K562 (cell line): Measurements from ENCODE around the gene GNG7.

Experiments used
- ATF3 ChIP-seq, 2 experiments: fragments of 450-650 bp in 1 of 2; sonication (generic) in 1 of 2; formaldehyde crosslinking in 1 of 2; IDR thresholded peaks in 1 of 2; conservative IDR thresholded peaks in 1 of 2; 2 replicates each; pipeline versions ENCODE4 v1.6.1 to v1.8.1; 2016 to 2023; ENCODE audit warnings: mild to moderate bottlenecking in 2 of 2, moderate library complexity in 2 of 2, inconsistent platforms in 1 of 2, missing genetic modification reagents in 1 of 2
- ESRRA ChIP-seq: fragments of 450-650 bp; IDR thresholded peaks from 2 replicates; pipeline ENCODE4 v1.6.1; 2014; ENCODE audit warnings: low read depth, mild to moderate bottlenecking, moderate library complexity, borderline replicate concordance
- NFRKB ChIP-seq: fragments of 450-650 bp; IDR thresholded peaks from 2 replicates; pipeline ENCODE4 v1.6.1; 2016; ENCODE audit warnings: low read depth
- NR2F6 ChIP-seq: fragments of 450-650 bp; formaldehyde crosslinking; IDR thresholded peaks from 2 replicates; pipeline ENCODE4 v1.4.0; 2020; ENCODE audit warnings: mild to moderate bottlenecking
- RB1 ChIP-seq: fragments of 450-650 bp; IDR thresholded peaks from 2 replicates; pipeline ENCODE4 v1.6.1; 2017; ENCODE audit warnings: low read depth, mild to moderate bottlenecking
- REST ChIP-seq, 2 experiments: fragments of 450-650 bp; formaldehyde crosslinking in 1 of 2; IDR thresholded peaks; 2 replicates each; pipeline versions ENCODE4 v1.4.0 to v1.6.1; 2014 to 2020; ENCODE audit warnings: mild to moderate bottlenecking in 2 of 2, borderline replicate concordance in 1 of 2, low read depth in 1 of 2
- ZNF707 ChIP-seq: fragments of 250-450 bp; sonication (Bioruptor Pico); conservative IDR thresholded peaks from 2 replicates; pipeline ENCODE4 v1.8.0; 2022; ENCODE audit warnings: inconsistent platforms, mild to moderate bottlenecking, moderate library complexity
- TF ChIP-seq, protein P1 (sequence below): sonication (generic); formaldehyde crosslinking; IDR thresholded peaks from 2 replicates; pipeline ENCODE4 v1.8.1; 2022; ENCODE audit warnings: missing genetic modification reagents
- TF ChIP-seq, protein P2 (sequence below): IDR thresholded peaks from 2 replicates; pipeline ENCODE4 v1.6.1; 2016; ENCODE audit warnings: missing genetic modification characterization, missing compliant biosample characterization

DNA sequence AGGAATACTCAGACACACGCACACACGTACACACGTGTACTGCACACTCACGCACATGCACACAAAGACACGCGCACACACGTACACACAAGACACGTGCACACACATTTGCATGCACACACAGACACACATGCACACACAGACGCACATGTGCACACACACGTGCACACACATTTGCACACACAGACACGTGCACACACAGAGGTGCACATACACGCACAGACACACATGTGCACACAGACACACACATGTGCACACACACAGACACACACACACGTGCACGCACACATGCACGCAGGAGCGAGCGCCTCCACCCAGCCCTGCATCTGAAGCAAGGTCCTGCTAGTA lies 145.4 kb downstream of the GNG7 start:
- TF ChIP-seq REST (IDR thresholded peaks at IDR 0.05; ENCODE audit: borderline replicate concordance) (no peak), REST (CRISPR knock-in tag; IDR thresholded peaks at IDR 0.05; ENCODE audit: low read depth) (no peak), ATF3 (IDR thresholded peaks at IDR 0.05) (no peak), ATF3 (CRISPR knock-in tag; conservative IDR thresholded peaks at IDR 0.05) (no peak), ZNF707 (CRISPR knock-in tag) (no peak), RB1 (no peak), ESRRA (no peak), NFRKB (no peak), NR2F6 (CRISPR knock-in tag) (no peak)
- TF ChIP-seq, protein P1, sequence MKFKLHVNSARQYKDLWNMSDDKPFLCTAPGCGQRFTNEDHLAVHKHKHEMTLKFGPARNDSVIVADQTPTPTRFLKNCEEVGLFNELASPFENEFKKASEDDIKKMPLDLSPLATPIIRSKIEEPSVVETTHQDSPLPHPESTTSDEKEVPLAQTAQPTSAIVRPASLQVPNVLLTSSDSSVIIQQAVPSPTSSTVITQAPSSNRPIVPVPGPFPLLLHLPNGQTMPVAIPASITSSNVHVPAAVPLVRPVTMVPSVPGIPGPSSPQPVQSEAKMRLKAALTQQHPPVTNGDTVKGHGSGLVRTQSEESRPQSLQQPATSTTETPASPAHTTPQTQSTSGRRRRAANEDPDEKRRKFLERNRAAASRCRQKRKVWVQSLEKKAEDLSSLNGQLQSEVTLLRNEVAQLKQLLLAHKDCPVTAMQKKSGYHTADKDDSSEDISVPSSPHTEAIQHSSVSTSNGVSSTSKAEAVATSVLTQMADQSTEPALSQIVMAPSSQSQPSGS (CRISPR knock-in tag): no peak
- TF ChIP-seq, protein P2, sequence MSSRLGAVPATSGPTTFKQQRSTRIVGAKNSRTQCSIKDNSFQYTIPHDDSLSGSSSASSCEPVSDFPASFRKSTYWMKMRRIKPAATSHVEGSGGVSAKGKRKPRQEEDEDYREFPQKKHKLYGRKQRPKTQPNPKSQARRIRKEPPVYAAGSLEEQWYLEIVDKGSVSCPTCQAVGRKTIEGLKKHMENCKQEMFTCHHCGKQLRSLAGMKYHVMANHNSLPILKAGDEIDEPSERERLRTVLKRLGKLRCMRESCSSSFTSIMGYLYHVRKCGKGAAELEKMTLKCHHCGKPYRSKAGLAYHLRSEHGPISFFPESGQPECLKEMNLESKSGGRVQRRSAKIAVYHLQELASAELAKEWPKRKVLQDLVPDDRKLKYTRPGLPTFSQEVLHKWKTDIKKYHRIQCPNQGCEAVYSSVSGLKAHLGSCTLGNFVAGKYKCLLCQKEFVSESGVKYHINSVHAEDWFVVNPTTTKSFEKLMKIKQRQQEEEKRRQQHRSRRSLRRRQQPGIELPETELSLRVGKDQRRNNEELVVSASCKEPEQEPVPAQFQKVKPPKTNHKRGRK (tag): no peak
